ENCODE measurements around the gene FAM53C. TPM values are rescaled to one million over a fixed set of nuclear protein-coding genes. Genes with fewer than 3 reads are reported as not detected.
"Not testable (repeated sequence)": the region's sequence is repeated elsewhere in the genome, so short reads cannot be mapped to it uniquely, and the experiment has no call there.

The FAM53C gene
- total RNA-seq, 3 donors from 2014 or later = 16.6 to 31.0 (median 23.3) TPM

DNA sequence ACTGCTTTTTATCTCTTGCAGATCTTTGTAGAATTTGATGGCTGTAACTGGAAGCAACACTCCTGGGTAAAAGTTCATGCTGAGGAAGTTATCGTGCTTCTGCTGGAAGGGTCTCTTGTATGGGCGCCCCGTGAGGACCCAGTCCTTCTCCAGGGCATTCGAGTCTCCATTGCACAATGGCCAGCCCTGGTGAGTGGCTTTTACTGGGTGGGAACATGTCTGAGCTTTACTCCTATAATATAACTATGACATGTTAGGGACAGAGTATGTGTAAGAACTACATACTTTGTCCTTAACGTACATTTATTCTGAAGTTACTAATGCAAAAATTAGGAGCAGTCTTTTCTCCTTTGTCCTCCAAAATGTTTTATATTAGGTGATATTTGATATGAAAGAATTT lies 34.6 kb downstream of the FAM53C start:
- Histone ChIP-seq H3K4me1 (no peaks in the 10 kb centered on the region), H3K36me3 (no peaks in the 10 kb centered on the region)

DNA sequence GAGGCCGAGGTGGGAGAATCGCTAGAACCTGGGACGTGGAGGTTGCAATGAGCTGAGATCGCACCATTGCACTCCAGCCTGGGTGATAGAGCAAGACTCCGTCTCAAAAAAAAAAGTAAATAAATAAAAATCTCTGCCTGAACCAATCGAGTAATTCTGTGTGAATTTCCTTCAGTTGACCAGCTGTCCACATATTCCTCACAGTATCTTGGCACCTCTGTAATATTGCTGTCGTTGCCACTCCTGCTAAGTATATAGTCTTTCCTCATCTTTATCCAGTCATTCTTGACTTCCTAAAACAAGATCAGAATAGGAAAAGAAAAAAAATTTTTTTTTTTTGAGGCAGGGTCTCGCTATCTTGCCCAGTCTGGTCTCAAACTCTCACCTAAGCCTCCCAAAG lies 44.3 kb downstream of the FAM53C start:
- peaks cover 4% of the 10 kb centered on the region for H3K36me3 ChIP-seq
- TF ChIP-seq POLR2A (IDR thresholded peaks at IDR 0.05) (no peak), POLR2AphosphoS5 (IDR thresholded peaks at IDR 0.05) (no peak)
- TF ChIP-seq, protein P1, sequence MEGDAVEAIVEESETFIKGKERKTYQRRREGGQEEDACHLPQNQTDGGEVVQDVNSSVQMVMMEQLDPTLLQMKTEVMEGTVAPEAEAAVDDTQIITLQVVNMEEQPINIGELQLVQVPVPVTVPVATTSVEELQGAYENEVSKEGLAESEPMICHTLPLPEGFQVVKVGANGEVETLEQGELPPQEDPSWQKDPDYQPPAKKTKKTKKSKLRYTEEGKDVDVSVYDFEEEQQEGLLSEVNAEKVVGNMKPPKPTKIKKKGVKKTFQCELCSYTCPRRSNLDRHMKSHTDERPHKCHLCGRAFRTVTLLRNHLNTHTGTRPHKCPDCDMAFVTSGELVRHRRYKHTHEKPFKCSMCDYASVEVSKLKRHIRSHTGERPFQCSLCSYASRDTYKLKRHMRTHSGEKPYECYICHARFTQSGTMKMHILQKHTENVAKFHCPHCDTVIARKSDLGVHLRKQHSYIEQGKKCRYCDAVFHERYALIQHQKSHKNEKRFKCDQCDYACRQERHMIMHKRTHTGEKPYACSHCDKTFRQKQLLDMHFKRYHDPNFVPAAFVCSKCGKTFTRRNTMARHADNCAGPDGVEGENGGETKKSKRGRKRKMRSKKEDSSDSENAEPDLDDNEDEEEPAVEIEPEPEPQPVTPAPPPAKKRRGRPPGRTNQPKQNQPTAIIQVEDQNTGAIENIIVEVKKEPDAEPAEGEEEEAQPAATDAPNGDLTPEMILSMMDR (IDR thresholded peaks at IDR 0.05) = no peak

More for the DNA sequence above, 34.6 kb downstream of the FAM53C start:
- no peak overlapping the region for H3K4me3 ChIP-seq
- no peak overlapping the region for H3K27ac ChIP-seq
- no peak for DNase-seq (ENCODE audit: low spot score in 2 of 2)
- intact Hi-C loops (cut with DNase I; ENCODE audit: low total_unique reads) = no loop called here
- H3K9me3 ChIP-seq = no peaks in the 10 kb centered on the region
- TF ChIP-seq POLR2AphosphoS5 (IDR thresholded peaks at IDR 0.05) (no peak), POLR2A (IDR thresholded peaks at IDR 0.05) (no peak)
- TF ChIP-seq, protein P1 (IDR thresholded peaks at IDR 0.05) = no peak
- no peaks in the 10 kb centered on the region for H3K27me3 ChIP-seq

DNA sequence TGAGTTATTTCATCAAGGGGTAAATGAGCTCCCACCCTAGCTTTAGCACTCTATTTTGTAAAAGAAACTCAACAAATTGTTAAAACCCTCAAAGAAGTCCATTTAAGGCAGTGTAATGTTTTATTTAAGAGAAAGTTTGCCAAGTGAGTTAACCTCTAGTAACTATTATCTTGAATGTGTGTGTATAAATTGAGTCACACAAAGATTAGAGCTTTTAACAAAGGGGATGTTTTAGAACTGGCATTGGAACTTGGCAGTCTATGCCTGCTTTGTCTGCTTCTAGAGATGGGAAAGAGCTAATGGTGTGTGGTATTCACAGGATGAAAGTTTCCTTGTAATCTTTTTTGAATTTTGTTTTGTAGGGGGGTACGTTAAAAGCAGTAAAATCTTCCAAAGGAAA lies 47.6 kb downstream of the FAM53C start:
- H3K4me3 ChIP-seq = no peak overlapping the region
- no peaks in the 10 kb centered on the region for H3K36me3 ChIP-seq
- intact Hi-C loops (cut with DNase I; ENCODE audit: low total_unique reads) = no loop called here
- peak overlapping the region; percentile 8 to 62 for H3K27ac ChIP-seq
- DNase-seq (ENCODE audit: low spot score in 2 of 2) = no peak
- no peaks in the 10 kb centered on the region for H3K27me3 ChIP-seq
- no peaks in the 10 kb centered on the region for H3K9me3 ChIP-seq
- peaks cover 0 to 7% of the 10 kb centered on the region in 2 donors for H3K4me1 ChIP-seq
- TF ChIP-seq POLR2AphosphoS5 (IDR thresholded peaks at IDR 0.05) = no peak
- no peak for TF ChIP-seq POLR2A (IDR thresholded peaks at IDR 0.05)

More for the DNA sequence above, 44.3 kb downstream of the FAM53C start:
- DNase-seq (ENCODE audit: low spot score in 2 of 2) = no peak
- Histone ChIP-seq H3K27ac (no peak overlapping the region), H3K9me3 (no peaks in the 10 kb centered on the region), H3K27me3 (no peaks in the 10 kb centered on the region), H3K4me1 (no peaks in the 10 kb centered on the region), H3K4me3 (no peak overlapping the region)
- intact Hi-C loops (cut with DNase I; ENCODE audit: low total_unique reads) = no loop called here

DNA sequence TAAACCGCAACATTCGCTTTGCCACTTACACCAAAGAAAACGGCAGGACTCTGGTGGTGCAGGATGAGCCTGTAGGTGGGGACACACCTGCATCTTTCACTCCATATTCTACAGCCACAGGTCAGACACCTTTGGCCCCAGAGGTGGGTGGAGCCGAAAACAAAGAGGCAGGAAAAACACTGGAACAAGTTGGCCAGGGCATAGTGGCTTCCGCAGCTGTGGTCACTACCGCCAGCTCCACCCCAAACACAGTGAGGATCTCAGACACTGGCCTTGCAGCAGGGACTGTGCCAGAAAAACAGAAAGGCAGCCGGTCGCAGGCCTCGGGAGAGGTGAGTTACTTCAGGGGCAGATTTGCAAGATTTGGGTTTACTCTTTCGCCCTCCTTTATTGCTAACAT lies 48.2 kb downstream of the FAM53C start:
- H3K27me3 ChIP-seq = no peaks in the 10 kb centered on the region
- no peak for DNase-seq (ENCODE audit: low spot score in 2 of 2)
- peaks cover 0 to 7% of the 10 kb centered on the region in 2 donors for H3K4me1 ChIP-seq
- no peaks in the 10 kb centered on the region for H3K9me3 ChIP-seq
- TF ChIP-seq POLR2AphosphoS5 (IDR thresholded peaks at IDR 0.05) (no peak), POLR2A (IDR thresholded peaks at IDR 0.05) (no peak)
- TF ChIP-seq, protein P1 (IDR thresholded peaks at IDR 0.05) = no peak
- H3K36me3 ChIP-seq = no peaks in the 10 kb centered on the region
- H3K27ac ChIP-seq = peak overlapping the region; percentile 8 to 62
- intact Hi-C loops (cut with DNase I; ENCODE audit: low total_unique reads) = no loop called here
- peak overlapping the region in 1 of 3 donors; percentile 11 for H3K4me3 ChIP-seq

DNA sequence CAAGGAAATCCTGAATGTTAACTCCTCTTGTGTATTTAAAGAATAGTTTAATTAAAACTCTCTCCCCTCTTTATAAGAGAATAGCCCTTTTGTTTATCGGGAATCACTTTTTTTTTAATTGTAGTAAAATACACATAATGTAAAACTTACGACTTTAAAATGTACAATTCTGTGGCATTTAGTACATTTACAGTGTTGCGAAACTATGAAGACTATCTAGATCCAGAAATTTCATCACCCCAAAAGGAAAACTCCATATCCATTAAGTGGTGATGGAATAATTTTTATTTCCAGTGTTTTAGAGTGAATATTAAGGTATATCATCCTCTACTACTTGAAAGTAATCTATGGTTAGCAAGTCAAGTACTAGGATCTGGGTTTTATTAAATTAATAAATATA lies 51.3 kb downstream of the FAM53C start:
- Histone ChIP-seq H3K36me3 (no peaks in the 10 kb centered on the region), H3K4me3 (no peak overlapping the region), H3K9me3 (no peaks in the 10 kb centered on the region), H3K4me1 (peaks cover 0 to 17% of the 10 kb centered on the region in 2 donors), H3K27me3 (no peaks in the 10 kb centered on the region), H3K27ac (peak overlapping the region; percentile 3 to 8)
- TF ChIP-seq POLR2A (IDR thresholded peaks at IDR 0.05) = no peak
- DNase-seq (ENCODE audit: low spot score in 2 of 2) = no peak
- intact Hi-C loops (cut with DNase I; ENCODE audit: low total_unique reads) = no loop called here

DNA sequence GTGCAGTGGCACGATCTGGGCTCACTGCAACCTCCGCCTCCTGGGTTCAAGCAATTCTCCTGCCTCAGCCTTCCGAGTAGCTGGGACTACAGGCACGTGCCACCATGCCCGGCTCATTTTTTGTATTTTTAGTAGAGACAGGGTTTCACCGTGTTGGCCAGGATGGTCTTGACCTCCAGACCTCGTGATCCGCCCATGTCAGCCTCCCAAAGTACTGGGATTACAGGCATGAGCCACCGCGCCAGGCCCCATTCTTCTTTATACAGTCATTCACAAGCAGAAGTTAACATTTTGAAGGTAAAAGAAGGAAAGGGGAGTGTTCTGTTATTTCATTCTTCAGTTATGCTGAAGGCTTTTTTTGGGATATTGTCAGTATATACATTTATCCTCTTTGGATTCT lies 51.8 kb downstream of the FAM53C start:
- H3K4me1 ChIP-seq = peaks cover 0 to 17% of the 10 kb centered on the region in 2 donors
- H3K27me3 ChIP-seq; H3K9me3 ChIP-seq; intact Hi-C loops (cut with DNase I; ENCODE audit: low total_unique reads); H3K4me3 ChIP-seq; DNase-seq (ENCODE audit: low spot score in 2 of 2); H3K36me3 ChIP-seq: not testable (repeated sequence)
- peak overlapping the region; percentile 8 to 57 for H3K27ac ChIP-seq
